ENCODE data around the gene MLIP.

GRCh38 chr6:54260025-54260424 is 148.8 kb downstream of the MLIP start:
- TF ChIP-seq ELF1 (CRISPR knock-in tag; IDR thresholded peaks at IDR 0.05), result no peak
- no peak for TF ChIP-seq ZKSCAN1 (IDR thresholded peaks at IDR 0.05; ENCODE audit: low read length)
- TF ChIP-seq ZNF746 (CRISPR knock-in tag; IDR thresholded peaks at IDR 0.05), result no peak
- no peak for TF ChIP-seq POLR2A (IDR thresholded peaks at IDR 0.05; ENCODE audit: insufficient read depth in 1 of 2, low read depth in 2 of 2, low read length in 2 of 2)
- TF ChIP-seq RNF2 (conservative IDR thresholded peaks at IDR 0.05; ENCODE audit: low read depth), result no peak
- no peak for TF ChIP-seq EZH2 (conservative IDR thresholded peaks at IDR 0.05; ENCODE audit: low read depth, low read length)
- no peak for TF ChIP-seq ATF7-NPFF (CRISPR knock-in tag; IDR thresholded peaks at IDR 0.05; ENCODE audit: low read depth)
- no peak for TF ChIP-seq CHD2 (IDR thresholded peaks at IDR 0.05; ENCODE audit: low read depth, low read length)
- TF ChIP-seq HMGA1 (CRISPR knock-in tag; conservative IDR thresholded peaks at IDR 0.05), result no peak
- TF ChIP-seq SP1 (IDR thresholded peaks at IDR 0.05), result no peak
- TF ChIP-seq SP1 (CRISPR knock-in tag; IDR thresholded peaks at IDR 0.05), result no peak
- TF ChIP-seq GTF2F1 (IDR thresholded peaks at IDR 0.05; ENCODE audit: low read length), result no peak
- TF ChIP-seq NPAS2 (CRISPR knock-in tag; IDR thresholded peaks at IDR 0.05; ENCODE audit: borderline replicate concordance), result no peak
- no peak for TF ChIP-seq CTCF (CRISPR knock-in tag; IDR thresholded peaks at IDR 0.05)
